Neural progenitor cell (in vitro differentiated cells): Measurements from ENCODE around the gene RAI1. TPM values are rescaled to one million over a fixed set of nuclear protein-coding genes. Genes with fewer than 3 reads are reported as not detected.

Experiments used
- DNase-seq: peaks from one replicate; pipeline ENCODE4 v3.0.0-alpha.2; 2016; ENCODE audit warnings: low spot score
- H2AFZ ChIP-seq: fragments of 200-600 bp; sonication (generic); replicated peaks from 2 replicates; pipeline ENCODE4 v1.6.1; 2016; ENCODE audit warnings: antibody characterized with exemption
- H3F3A ChIP-seq: fragments of 200-600 bp; sonication (generic); 2 replicates; pipeline ENCODE4 v1.6.1; 2016; ENCODE audit warnings: antibody characterized with exemption, low read depth
- H3K27ac ChIP-seq: fragments of 200-600 bp; sonication (generic); 2 replicates; pipeline ENCODE4 v1.5.1; 2016; ENCODE audit warnings: mild to moderate bottlenecking
- H3K27me3 ChIP-seq: fragments of 200-600 bp; sonication (generic); 2 replicates; pipeline ENCODE4 v1.6.1; 2016; ENCODE audit warnings: mild to moderate bottlenecking, moderate library complexity
- H3K36me3 ChIP-seq: fragments of 200-600 bp; sonication (generic); 2 replicates; pipeline ENCODE4 v1.5.1; 2016
- H3K4me1 ChIP-seq: fragments of 200-600 bp; sonication (generic); 2 replicates; pipeline ENCODE4 v1.6.1; 2016; ENCODE audit warnings: mixed run types
- H3K4me2 ChIP-seq: fragments of 200-600 bp; sonication (generic); 2 replicates; pipeline ENCODE4 v1.6.1; 2016
- H3K4me3 ChIP-seq: fragments of 200-600 bp; sonication (generic); 2 replicates; pipeline ENCODE4 v1.5.1; 2016
- H3K79me2 ChIP-seq: fragments of 200-600 bp; sonication (generic); 2 replicates; pipeline ENCODE4 v1.6.1; 2016; ENCODE audit warnings: low read depth
- H3K9ac ChIP-seq: fragments of 200-600 bp; sonication (generic); 2 replicates; pipeline ENCODE4 v1.6.1; 2016
- H3K9me3 ChIP-seq: fragments of 200-600 bp; sonication (generic); 2 replicates; pipeline ENCODE4 v1.5.1; 2016; ENCODE audit warnings: low read depth
- H4K20me1 ChIP-seq: fragments of 200-600 bp; sonication (generic); 2 replicates; pipeline ENCODE4 v1.6.1; 2016; ENCODE audit warnings: low read depth
- H3K27ac Mint-ChIP-seq: 3 replicates; pipeline ENCODE4 v1.8.0; 2021; ENCODE audit warnings: mixed read lengths
- H3K27me3 Mint-ChIP-seq: 2 replicates; pipeline ENCODE4 v1.8.0; 2022; ENCODE audit warnings: low read depth, mild to moderate bottlenecking, inconsistent platforms, moderate library complexity, mixed read lengths; ENCODE audit not compliant: insufficient read depth
- H3K36me3 Mint-ChIP-seq: 3 replicates; pipeline ENCODE4 v1.8.0; 2021; ENCODE audit warnings: mixed read lengths
- H3K4me1 Mint-ChIP-seq: 3 replicates; pipeline ENCODE4 v1.8.0; 2021; ENCODE audit warnings: mixed read lengths
- H3K4me3 Mint-ChIP-seq: 3 replicates; pipeline ENCODE4 v1.8.0; 2021; ENCODE audit warnings: mild to moderate bottlenecking, moderate library complexity, mixed read lengths
- H3K9me3 Mint-ChIP-seq: 3 replicates; pipeline ENCODE4 v1.8.0; 2020; ENCODE audit warnings: mixed read lengths
- CTCF ChIP-seq: fragments of 200-600 bp; sonication (generic); IDR thresholded peaks from 2 replicates; pipeline ENCODE4 v1.5.1; 2017; ENCODE audit warnings: antibody characterized with exemption, mild to moderate bottlenecking
- EZH2 ChIP-seq: fragments of 200-600 bp; sonication (generic); IDR thresholded peaks from 2 replicates; pipeline ENCODE4 v1.6.1; 2017; ENCODE audit warnings: antibody characterized with exemption, mild to moderate bottlenecking, moderate library complexity
- EZH2phosphoT487 ChIP-seq: fragments of 200-600 bp; sonication (generic); IDR thresholded peaks from 2 replicates; pipeline ENCODE4 v1.6.1; 2017; ENCODE audit warnings: antibody characterized with exemption
- total RNA-seq: library from RNA; depleted of rRNA; stranded (reverse); fragments of >200 nt; gene quantifications from 2 replicates; pipeline ENCODE4 v1.2.3, GENCODE V29; 2015; ENCODE audit warnings: low replicate concordance

Gene RAI1
- total RNA-seq, 1 donor from 2014 or later: 27.4 TPM

- no peaks in the 10 kb centered on the region for H3K36me3 ChIP-seq
- DNase-seq: no peak
These were observed 136.8 kb downstream of the RAI1 start for GRCh38 chr17:17818088-17818526.

GRCh38 chr17:17819111-17819510, 137.9 kb downstream of the RAI1 start:
- peaks cover 2% of the 10 kb centered on the region for H3K27me3 Mint-ChIP-seq
- H3K79me2 ChIP-seq: peaks cover 33% of the 10 kb centered on the region
- TF ChIP-seq EZH2phosphoT487 (no peak), CTCF (no peak), EZH2 (no peak)
- H3K36me3 Mint-ChIP-seq: peaks cover 13% of the 10 kb centered on the region
- H3K9ac ChIP-seq: no peak overlapping the region
- DNase-seq: no peak
- peaks cover 67% of the 10 kb centered on the region for H4K20me1 ChIP-seq
- H3F3A ChIP-seq: peaks cover 3% of the 10 kb centered on the region
- H3K9me3 ChIP-seq: no peaks in the 10 kb centered on the region
- no peak overlapping the region for H3K4me2 ChIP-seq
- H3K36me3 ChIP-seq: no peaks in the 10 kb centered on the region
- H3K4me3 Mint-ChIP-seq: no peak overlapping the region
- no peaks in the 10 kb centered on the region for H3K27me3 ChIP-seq
- H3K4me1 Mint-ChIP-seq: peaks cover 53% of the 10 kb centered on the region
- no peaks in the 10 kb centered on the region for H3K9me3 Mint-ChIP-seq
- no peak overlapping the region for H3K4me3 ChIP-seq
- no peak overlapping the region for H2AFZ ChIP-seq
- H3K27ac ChIP-seq: peak overlapping the region; percentile 3
- no peak overlapping the region for H3K27ac Mint-ChIP-seq
- H3K4me1 ChIP-seq: peaks cover 27% of the 10 kb centered on the region

More at GRCh38 chr17:17818088-17818526, 136.8 kb downstream of the RAI1 start:
- TF ChIP-seq EZH2 (no peak), EZH2phosphoT487 (no peak), CTCF (no peak)
- Mint-ChIP-seq H3K27me3 (peaks cover 2% of the 10 kb centered on the region), H3K4me1 (peaks cover 48% of the 10 kb centered on the region), H3K4me3 (no peak overlapping the region), H3K36me3 (peaks cover 13% of the 10 kb centered on the region), H3K27ac (no peak overlapping the region), H3K9me3 (no peaks in the 10 kb centered on the region)
- peaks cover 27% of the 10 kb centered on the region for H3K79me2 ChIP-seq
- H3K9ac ChIP-seq: no peak overlapping the region
- H3K4me1 ChIP-seq: peaks cover 21% of the 10 kb centered on the region
- H3K4me2 ChIP-seq: no peak overlapping the region
- no peaks in the 10 kb centered on the region for H3K27me3 ChIP-seq
- H3K9me3 ChIP-seq: no peaks in the 10 kb centered on the region
- no peak overlapping the region for H3K4me3 ChIP-seq
- H3F3A ChIP-seq: peaks cover 3% of the 10 kb centered on the region
- no peak overlapping the region for H2AFZ ChIP-seq
- no peak overlapping the region for H3K27ac ChIP-seq
- H4K20me1 ChIP-seq: peaks cover 69% of the 10 kb centered on the region

GRCh38 chr17:17819561-17819995, 138.3 kb downstream of the RAI1 start:
- Mint-ChIP-seq H3K4me3 (no peak overlapping the region), H3K4me1 (peaks cover 58% of the 10 kb centered on the region), H3K27me3 (peaks cover 2% of the 10 kb centered on the region), H3K27ac (no peak overlapping the region), H3K9me3 (no peaks in the 10 kb centered on the region), H3K36me3 (peaks cover 13% of the 10 kb centered on the region)
- no peaks in the 10 kb centered on the region for H3K36me3 ChIP-seq
- H3K9me3 ChIP-seq: no peaks in the 10 kb centered on the region
- no peak for DNase-seq
- H3K4me2 ChIP-seq: no peak overlapping the region
- H4K20me1 ChIP-seq: peaks cover 68% of the 10 kb centered on the region
- no peak overlapping the region for H3K9ac ChIP-seq
- no peak overlapping the region for H3K27ac ChIP-seq
- peaks cover 37% of the 10 kb centered on the region for H3K79me2 ChIP-seq
- TF ChIP-seq EZH2phosphoT487 (no peak), EZH2 (no peak), CTCF (no peak)
- H3K27me3 ChIP-seq: no peaks in the 10 kb centered on the region
- peaks cover 32% of the 10 kb centered on the region for H3K4me1 ChIP-seq
- H3F3A ChIP-seq: peaks cover 8% of the 10 kb centered on the region
- no peak overlapping the region for H3K4me3 ChIP-seq
- no peak overlapping the region for H2AFZ ChIP-seq
